H1 (cell line): ENCODE measurements around the gene SREK1IP1. TPM values are rescaled to one million over a fixed set of nuclear protein-coding genes. Genes with fewer than 3 reads are reported as not detected.

ENCODE experiments used
- CTCF ChIA-PET: fragments of 300-600 bp; sonication (Branson Sonifier 250); formaldehyde crosslinking; loops from one replicate; lab custom pipeline; 2021; ENCODE audit not compliant: partially characterized antibody; lab: Charles Lee
- POLR2A ChIA-PET: fragments of 300-600 bp; sonication (Branson Sonifier 250); formaldehyde crosslinking; loops from one replicate; lab custom pipeline; 2021; ENCODE audit warnings: inconsistent platforms; ENCODE audit not compliant: partially characterized antibody; lab: Charles Lee
- DNase-seq, 2 experiments: peaks; one replicate each; pipeline versions ENCODE4 v3.0.0 to v3.0.0-alpha.2; 2010 to 2022; ENCODE audit warnings: low spot score in 2 of 2, low read depth in 1 of 2, mixed read lengths in 1 of 2
- FAIRE-seq: peaks from 2 replicates; lab custom pipeline; 2011; peaks lifted over from hg19 to GRCh38; lab: Jason Lieb, UNC
- H2AFZ ChIP-seq: 2 replicates; pipeline ENCODE4 v1.8.1; 2012; ENCODE audit warnings: low read length, inconsistent platforms
- H2AK5ac ChIP-seq: 2 replicates; pipeline ENCODE4 v1.6.1; 2013; ENCODE audit warnings: low read depth, low read length
- H2BK120ac ChIP-seq: replicated peaks from 2 replicates; pipeline ENCODE3; 2013; ENCODE audit warnings: low read depth, low read length, inconsistent platforms
- H2BK12ac ChIP-seq: 2 replicates; pipeline ENCODE4 v1.6.1; 2013; ENCODE audit warnings: low read depth, low read length
- H2BK15ac ChIP-seq: 2 replicates; pipeline ENCODE4 v1.6.1; 2013; ENCODE audit warnings: low read length
- H2BK20ac ChIP-seq: 2 replicates; pipeline ENCODE4 v1.6.1; 2013; ENCODE audit warnings: low read length
- H2BK5ac ChIP-seq: 2 replicates; pipeline ENCODE4 v1.6.1; 2013; ENCODE audit warnings: low read depth, low read length
- H3K14ac ChIP-seq: 2 replicates; pipeline ENCODE4 v1.6.1; 2013; ENCODE audit warnings: inconsistent platforms; ENCODE audit not compliant: insufficient read length
- H3K18ac ChIP-seq: 2 replicates; pipeline ENCODE4 v1.6.1; 2013; ENCODE audit warnings: low read length; ENCODE audit errors: extremely low read depth
- H3K23ac ChIP-seq: 2 replicates; pipeline ENCODE4 v1.6.1; 2013; ENCODE audit warnings: inconsistent platforms; ENCODE audit not compliant: insufficient read length
- H3K23me2 ChIP-seq: 2 replicates; pipeline ENCODE4 v1.6.1; 2013; ENCODE audit warnings: low read depth, low read length
- H3K27ac ChIP-seq: 2 replicates; pipeline ENCODE4 v1.6.1; 2011; ENCODE audit warnings: low read depth, low read length, inconsistent platforms
- H3K27me3 ChIP-seq, 4 experiments: replicated peaks in 1 of 4; 1 replicate in 1 of 4; 2 replicates in 3 of 4; pipeline versions ENCODE4 v1.6.1 to v1.8.1; 2011 to 2013; ENCODE audit warnings: low read length in 3 of 4, mild to moderate bottlenecking in 3 of 4, inconsistent platforms in 2 of 4, mixed read lengths in 2 of 4, moderate library complexity in 1 of 4; ENCODE audit not compliant: control insufficient read depth in 3 of 4, insufficient read depth in 3 of 4; ENCODE audit errors: extremely low read depth in 1 of 4
- H3K36me3 ChIP-seq, 4 experiments: 2 replicates each; pipeline versions ENCODE4 v1.6.1 to v1.8.1; 2011 to 2013; ENCODE audit warnings: mild to moderate bottlenecking in 4 of 4, low read length in 3 of 4, moderate library complexity in 2 of 4, control low read depth in 1 of 4, inconsistent platforms in 1 of 4; ENCODE audit not compliant: insufficient read depth in 4 of 4, control insufficient read depth in 2 of 4
- H3K4ac ChIP-seq: replicated peaks from 2 replicates; pipeline ENCODE3; 2013; ENCODE audit warnings: low read length, low read depth, mixed read lengths, inconsistent platforms; ENCODE audit not compliant: insufficient read length
- H3K4me1 ChIP-seq, 4 experiments: replicated peaks in 1 of 4; 1 replicate in 1 of 4; 2 replicates in 3 of 4; pipeline versions ENCODE4 v1.6.1 to v1.8.1; 2011 to 2013; ENCODE audit warnings: low read length in 3 of 4, inconsistent platforms in 2 of 4, mixed read lengths in 1 of 4; ENCODE audit not compliant: insufficient read depth in 4 of 4, control insufficient read depth in 3 of 4
- H3K4me2 ChIP-seq, 2 experiments: 2 replicates each; pipeline versions ENCODE4 v1.6.1 to v1.8.1; 2011 to 2013; ENCODE audit warnings: low read depth in 2 of 2, low read length in 2 of 2, control low read depth in 1 of 2, inconsistent platforms in 1 of 2, mild to moderate bottlenecking in 1 of 2; ENCODE audit not compliant: insufficient read depth in 1 of 2
- H3K4me3 ChIP-seq, 4 experiments: fragments of 200-600, 300-600 bp in 1 of 4; sonication (generic), shearing (Covaris generic), sonication (Bioruptor Twin) in 1 of 4; 2 replicates each; pipeline versions ENCODE4 v1.5.1 to v1.8.1; 2011 to 2016; ENCODE audit warnings: low read length in 4 of 4, low read depth in 3 of 4, control low read depth in 2 of 4, inconsistent platforms in 2 of 4, mild to moderate bottlenecking in 2 of 4, mixed read lengths in 1 of 4, moderate library complexity in 1 of 4; ENCODE audit not compliant: insufficient read depth in 2 of 4; ENCODE audit errors: extremely low read depth in 1 of 4
- H3K56ac ChIP-seq: replicated peaks from 2 replicates; pipeline ENCODE3; 2013; ENCODE audit warnings: low read depth, mild to moderate bottlenecking, mixed read lengths, low read length, inconsistent platforms; ENCODE audit not compliant: insufficient read length
- H3K79me1 ChIP-seq: 2 replicates; pipeline ENCODE4 v1.6.1; 2013; ENCODE audit warnings: low read depth, low read length, control low read depth
- H3K79me2 ChIP-seq, 2 experiments: 2 replicates each; pipeline versions ENCODE4 v1.6.1 to v1.8.1; 2012 to 2013; ENCODE audit warnings: low read length in 2 of 2, mild to moderate bottlenecking in 2 of 2, inconsistent platforms in 1 of 2; ENCODE audit not compliant: insufficient read depth in 2 of 2, control insufficient read depth in 1 of 2
- H3K9ac ChIP-seq, 4 experiments: replicated peaks in 1 of 4; 1 replicate in 1 of 4; 2 replicates in 3 of 4; pipeline versions ENCODE4 v1.6.1 to v1.8.1; 2011 to 2013; ENCODE audit warnings: low read depth in 3 of 4, low read length in 3 of 4, control low read depth in 2 of 4, mild to moderate bottlenecking in 2 of 4, moderate library complexity in 2 of 4, inconsistent platforms in 1 of 4; ENCODE audit errors: extremely low read depth in 1 of 4
- H3K9me3 ChIP-seq, 2 experiments: 2 replicates each; pipeline versions ENCODE4 v1.6.1 to v1.8.1; 2012 to 2013; ENCODE audit warnings: mild to moderate bottlenecking in 2 of 2, moderate library complexity in 2 of 2, control low read depth in 1 of 2, inconsistent platforms in 1 of 2, low read depth in 1 of 2, low read length in 1 of 2, mixed read lengths in 1 of 2; ENCODE audit not compliant: insufficient read depth in 2 of 2
- H4K20me1 ChIP-seq, 2 experiments: replicated peaks in 1 of 2; 2 replicates each; pipeline versions ENCODE3 to v1.8.1; 2011 to 2013; ENCODE audit warnings: inconsistent platforms in 2 of 2, low read length in 2 of 2, mild to moderate bottlenecking in 1 of 2; ENCODE audit not compliant: insufficient read depth in 2 of 2, control insufficient read depth in 1 of 2
- H4K5ac ChIP-seq: 2 replicates; pipeline ENCODE4 v1.6.1; 2013; ENCODE audit warnings: low read length, low read depth, mixed read lengths, inconsistent platforms; ENCODE audit not compliant: insufficient read length
- H4K8ac ChIP-seq: 2 replicates; pipeline ENCODE4 v1.8.0; 2013; ENCODE audit warnings: mild to moderate bottlenecking, moderate library complexity, low read length, inconsistent platforms; ENCODE audit not compliant: insufficient read depth; ENCODE audit errors: extremely low read depth
- H4K91ac ChIP-seq: replicated peaks from 2 replicates; pipeline ENCODE3; 2013; ENCODE audit warnings: low read length, mixed read lengths, inconsistent platforms; ENCODE audit not compliant: insufficient read length
- BACH1 ChIP-seq: IDR thresholded peaks from 2 replicates; pipeline ENCODE4 v1.6.1; 2012; ENCODE audit warnings: low read length, improper control_type of control experiment
- CBX8 ChIP-seq: fragments of 300-800, 300-1000 bp; sonication (generic); IDR thresholded peaks from 2 replicates; pipeline ENCODE4 v1.7.1; 2016; ENCODE audit warnings: low read depth, low read length, borderline replicate concordance
- CEBPB ChIP-seq: IDR thresholded peaks from 2 replicates; pipeline ENCODE4 v1.6.1; 2012; ENCODE audit warnings: low read depth, low read length
- EP300 ChIP-seq, 2 experiments: IDR thresholded peaks; 1 replicate in 1 of 2; 2 replicates in 1 of 2; pipeline ENCODE4 v1.6.1; 2011 to 2012; ENCODE audit warnings: low read depth in 2 of 2, low read length in 2 of 2, mild to moderate bottlenecking in 2 of 2, borderline replicate concordance in 1 of 2, inconsistent platforms in 1 of 2, moderate library complexity in 1 of 2
- GABPA ChIP-seq: IDR thresholded peaks from 2 replicates; pipeline ENCODE4 v1.6.1; 2011; ENCODE audit warnings: mild to moderate bottlenecking, low read length, moderate library complexity, borderline replicate concordance; ENCODE audit not compliant: insufficient read depth
- JUND ChIP-seq: IDR thresholded peaks from 2 replicates; pipeline ENCODE4 v1.6.1; 2011; ENCODE audit warnings: mild to moderate bottlenecking, improper control_type of control experiment, low read length
- KDM1A ChIP-seq: fragments of 200-600, 300-600 bp; sonication (generic); IDR thresholded peaks from 2 replicates; pipeline ENCODE4 v1.7.1; 2016; ENCODE audit warnings: mild to moderate bottlenecking, low read length, borderline replicate concordance
- KDM5A ChIP-seq: fragments of 200-600 bp; IDR thresholded peaks from 2 replicates; pipeline ENCODE4 v1.7.1; 2012; ENCODE audit warnings: mild to moderate bottlenecking, low read length, inconsistent platforms, mixed read lengths
- PHF8 ChIP-seq: fragments of 200-600 bp; sonication (generic); conservative IDR thresholded peaks from 2 replicates; pipeline ENCODE4 v1.7.1; 2012; ENCODE audit warnings: low read depth, mild to moderate bottlenecking, inconsistent platforms, low read length, moderate library complexity
- POLR2AphosphoS5 ChIP-seq: IDR thresholded peaks from 2 replicates; pipeline ENCODE4 v1.6.1; 2011; ENCODE audit warnings: low read depth, low read length
- POU5F1 ChIP-seq: IDR thresholded peaks from 2 replicates; pipeline ENCODE4 v1.6.1; 2011; ENCODE audit warnings: low read depth, mild to moderate bottlenecking, low read length, moderate library complexity
- SUZ12 ChIP-seq: fragments of 200-600 bp; sonication (generic); IDR thresholded peaks from 2 replicates; pipeline ENCODE4 v1.6.1; 2012; ENCODE audit warnings: mild to moderate bottlenecking, inconsistent platforms, low read length, moderate library complexity, mixed read lengths
- WGBS, 2 experiments: shearing (Covaris generic) in 1 of 2; methylation state at CpG; one replicate each; pipeline versions ENCODE4 v1.1.6 to v1.1.7; 2013 to 2015; ENCODE audit warnings: low lambda C conversion rate in 2 of 2, mixed read lengths in 2 of 2, inconsistent platforms in 1 of 2, low coverage in 1 of 2, missing lambda C conversion rate in 1 of 2; ENCODE audit not compliant: insufficient replicate concordance in 2 of 2, insufficient coverage in 1 of 2, insufficient read length in 1 of 2; ENCODE audit errors: extremely low coverage in 1 of 2, missing lambda C conversion rate in 1 of 2; 5-methylcytosine and 5-hydroxymethylcytosine counted together
- polyA plus RNA-seq, 7 experiments: library from polyadenylated mRNA; depleted of rRNA in 3 of 7; stranded (reverse) in 5 of 7; unstranded in 2 of 7; fragments of >200 nt in 5 of 7; fragments of 200-250 nt in 2 of 7; gene quantifications; 1 replicate in 5 of 7; 2 replicates in 1 of 7; 4 replicates in 1 of 7; pipeline versions ENCODE4 v1.2.1 to v1.2.3, GENCODE V29; 2011 to 2013; ENCODE audit warnings: missing spikeins in 2 of 7, mixed read lengths in 2 of 7
- total RNA-seq: library from RNA; stranded (reverse); fragmentation: NEBNext Ultra II Directional; extraction: Animal tissue kit (Norgen Biotek cat#: 25700); gene quantifications from 2 replicates; pipeline ENCODE4 v1.2.1, GENCODE V29; 2021
- TF ChIP-seq, protein P1 (sequence below): IDR thresholded peaks from 2 replicates; pipeline ENCODE4 v1.6.1; 2012; ENCODE audit warnings: low read length, inconsistent platforms

The SREK1IP1 gene
- total and polyA plus RNA-seq, 2 of the 8 experiments (the other 6 are each of a cell fraction or from before 2014, with no cell fraction given): 6.2 to 39.0 TPM

DNA sequence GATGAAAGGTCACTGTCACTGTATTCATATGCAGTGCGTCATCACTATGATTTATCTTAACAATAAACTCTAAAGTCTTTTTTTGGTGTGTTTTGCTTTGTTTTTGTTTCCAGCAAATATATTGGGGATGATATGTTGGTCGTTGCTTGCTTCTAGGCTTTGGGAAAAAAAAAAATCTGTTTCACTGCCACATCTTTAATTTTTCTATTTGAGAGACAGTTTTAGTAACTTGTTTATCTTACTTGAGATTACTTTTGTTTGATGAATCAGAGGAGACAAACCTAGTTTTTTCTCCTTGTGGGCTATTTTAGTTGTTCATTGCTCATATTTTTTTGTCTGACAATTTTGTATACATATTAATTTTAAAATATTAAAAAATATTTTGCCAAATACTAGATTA is 19.7 kb upstream of the SREK1IP1 start:
- no peak overlapping the region for H2AFZ ChIP-seq
- no peak overlapping the region for H2AK5ac ChIP-seq
- no peak overlapping the region for H3K4me2 ChIP-seq
- H2BK20ac ChIP-seq: no peak overlapping the region
- H3K9ac ChIP-seq: no peak overlapping the region
- H3K4ac ChIP-seq: no peak overlapping the region
- H3K36me3 ChIP-seq: peaks cover 0 to 14% (median 3%) of the 10 kb centered on the region in 4 experiments; a peak in 3 of 8 replicates
- H2BK120ac ChIP-seq: no peak overlapping the region
- H3K4me3 ChIP-seq: no peak overlapping the region
- no peaks in the 10 kb centered on the region for H3K23me2 ChIP-seq
- no peak for DNase-seq
- H2BK15ac ChIP-seq: no peak overlapping the region
- H4K8ac ChIP-seq: no peak overlapping the region
- H3K27me3 ChIP-seq: no peaks in the 10 kb centered on the region
- no peaks in the 10 kb centered on the region for H3K9me3 ChIP-seq
- H2BK5ac ChIP-seq: no peak overlapping the region
- no peak overlapping the region for H3K14ac ChIP-seq
- no peaks in the 10 kb centered on the region for H3K4me1 ChIP-seq
- H3K56ac ChIP-seq: no peak overlapping the region
- no peak overlapping the region for H2BK12ac ChIP-seq
- ChIA-PET CTCF (interaction anchor here (0.7 to 1.3 kb wide), 3 partner anchors 151 to 194 kb away, joined by 3 to 5 read pairs (median 3); no protein-coding TSS in a partner anchor), POLR2A (no interaction called here)
- no peak overlapping the region for H3K23ac ChIP-seq
- WGBS, 2 experiments: 90% methylated on average over 2 of the region's 2 CpGs; no CpG with 5 or more reads in 1 of the 2 experiments
- H4K5ac ChIP-seq: no peak overlapping the region
- no peak overlapping the region for H4K91ac ChIP-seq
- no peaks in the 10 kb centered on the region for H3K79me1 ChIP-seq
- no peaks in the 10 kb centered on the region for H3K79me2 ChIP-seq
- no peak overlapping the region for H3K18ac ChIP-seq
- peaks cover 0 to 3% of the 10 kb centered on the region in 2 experiments for H4K20me1 ChIP-seq
- no peak for FAIRE-seq
- no peak overlapping the region for H3K27ac ChIP-seq
- no peak for TF ChIP-seq CBX8
- TF ChIP-seq PHF8: no peak
- TF ChIP-seq, protein P1, sequence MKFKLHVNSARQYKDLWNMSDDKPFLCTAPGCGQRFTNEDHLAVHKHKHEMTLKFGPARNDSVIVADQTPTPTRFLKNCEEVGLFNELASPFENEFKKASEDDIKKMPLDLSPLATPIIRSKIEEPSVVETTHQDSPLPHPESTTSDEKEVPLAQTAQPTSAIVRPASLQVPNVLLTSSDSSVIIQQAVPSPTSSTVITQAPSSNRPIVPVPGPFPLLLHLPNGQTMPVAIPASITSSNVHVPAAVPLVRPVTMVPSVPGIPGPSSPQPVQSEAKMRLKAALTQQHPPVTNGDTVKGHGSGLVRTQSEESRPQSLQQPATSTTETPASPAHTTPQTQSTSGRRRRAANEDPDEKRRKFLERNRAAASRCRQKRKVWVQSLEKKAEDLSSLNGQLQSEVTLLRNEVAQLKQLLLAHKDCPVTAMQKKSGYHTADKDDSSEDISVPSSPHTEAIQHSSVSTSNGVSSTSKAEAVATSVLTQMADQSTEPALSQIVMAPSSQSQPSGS: no peak
- no peak for TF ChIP-seq SUZ12
- TF ChIP-seq POLR2AphosphoS5: no peak
- no peak for TF ChIP-seq CEBPB
- no peak for TF ChIP-seq BACH1
- TF ChIP-seq EP300 (IDR thresholded peaks at IDR 0.05; ENCODE audit: borderline replicate concordance in 1 of 2, low read depth in 2 of 2, low read length in 2 of 2): no peak
- TF ChIP-seq GABPA: no peak
- no peak for TF ChIP-seq KDM1A
- no peak for TF ChIP-seq JUND
- no peak for TF ChIP-seq POU5F1
- no peak for TF ChIP-seq KDM5A
